HG02678 (cell line): ENCODE data around the gene SH3PXD2B.

Experiments
- ATAC-seq: cut with Tn5 transposase; IDR thresholded peaks from one replicate; pipeline ENCODE4 v1.9.1; 2021; ENCODE audit warnings: mild to moderate bottlenecking, moderate library complexity; ENCODE audit not compliant: unreplicated experiment

Gene SH3PXD2B

DNA sequence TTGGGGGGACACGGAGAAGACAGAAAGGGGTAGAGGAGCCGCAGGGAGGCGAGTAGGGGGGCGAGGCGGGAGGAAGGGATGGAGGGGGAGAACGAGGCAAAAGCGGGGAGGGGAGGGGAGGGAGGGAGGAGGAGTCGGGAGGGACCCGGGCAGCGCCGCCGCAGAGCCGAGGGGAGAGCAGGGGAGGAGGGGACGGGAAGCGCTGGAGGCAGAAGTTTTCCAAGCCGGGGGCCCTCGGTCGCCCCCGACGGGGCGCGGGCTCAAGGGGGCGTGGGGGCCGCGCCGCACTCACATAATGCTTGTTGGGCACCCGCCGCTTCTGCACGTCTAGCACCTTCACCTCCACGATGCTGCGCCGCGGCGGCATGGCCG lies 353 bp downstream of the SH3PXD2B start:
- ATAC-seq = no peak

DNA sequence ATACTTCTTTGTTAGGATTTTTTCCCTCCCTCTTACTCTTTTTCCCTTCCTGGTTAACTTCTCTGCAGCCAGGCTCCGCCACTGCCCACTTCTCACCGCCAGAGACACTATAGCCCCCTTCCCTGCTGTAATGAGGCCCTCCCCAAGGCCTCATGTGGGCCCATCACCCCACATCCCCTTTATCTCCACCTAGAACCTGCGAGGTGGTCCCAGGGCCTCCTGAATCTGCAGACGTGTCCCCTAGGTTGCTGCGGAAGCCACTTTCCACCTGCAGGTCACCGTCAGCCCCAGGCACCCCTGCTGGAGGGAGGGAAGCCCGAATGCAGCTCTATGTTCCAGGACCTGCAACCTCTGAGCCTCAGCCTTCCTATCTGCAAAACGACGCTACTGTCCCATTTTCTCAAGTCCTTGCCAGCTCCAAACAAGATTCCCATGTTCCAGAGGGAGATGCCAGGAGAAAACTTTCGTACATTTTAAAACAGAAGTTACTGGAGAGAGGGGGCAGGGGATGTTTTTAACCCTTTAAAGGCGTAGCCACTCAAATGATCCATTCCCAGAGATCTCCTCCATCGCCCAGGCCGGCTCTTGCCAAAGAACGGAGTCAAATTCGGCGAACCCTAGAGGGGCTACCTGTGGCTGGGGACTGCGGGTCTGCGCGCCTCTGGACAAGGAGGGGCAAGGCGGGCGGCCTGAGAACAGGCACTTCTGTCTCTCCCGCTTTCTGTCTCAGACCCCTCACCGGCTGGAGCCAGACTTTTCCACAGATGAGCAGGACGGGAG lies 929 bp downstream of the SH3PXD2B start:
- ATAC-seq = no peak

DNA sequence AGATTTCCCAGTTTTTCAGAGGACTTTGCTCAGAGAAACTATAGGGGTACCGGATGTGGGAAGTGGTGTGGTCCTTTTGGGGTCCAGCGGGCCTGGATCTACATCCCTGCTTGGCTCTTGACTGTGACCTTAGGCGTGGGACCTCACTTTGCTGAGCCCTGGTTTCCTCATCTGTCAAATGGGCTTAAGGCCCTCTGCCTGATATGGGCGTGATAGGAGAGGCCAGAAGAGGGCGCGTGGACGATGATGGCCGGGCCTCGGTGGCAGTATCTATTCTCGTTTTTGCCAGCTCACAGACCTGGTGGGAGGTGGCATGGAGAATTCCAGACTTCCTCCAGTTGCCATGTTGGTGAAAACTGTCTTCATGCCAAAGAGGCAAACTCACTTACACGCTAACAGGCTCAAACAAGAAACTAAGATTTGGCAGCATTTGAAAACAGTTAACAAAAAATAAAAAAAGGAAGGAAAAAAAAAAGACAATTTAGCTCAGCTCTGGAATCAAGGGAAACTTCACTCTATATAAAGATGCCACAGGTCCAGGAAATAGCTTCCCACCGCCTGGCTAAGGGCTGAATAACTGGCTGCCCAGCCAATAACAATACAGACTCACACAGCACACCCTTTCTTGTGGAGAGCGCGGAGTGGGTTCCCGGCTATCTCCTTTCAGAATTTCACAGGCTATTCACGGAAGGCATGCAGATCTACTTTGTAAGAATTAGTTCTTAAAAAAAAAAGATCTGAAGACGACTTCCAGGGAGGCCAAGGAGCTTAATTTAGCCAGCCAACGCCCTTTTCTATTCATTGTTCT lies 1.7 kb downstream of the SH3PXD2B start:
- no peak for ATAC-seq

DNA sequence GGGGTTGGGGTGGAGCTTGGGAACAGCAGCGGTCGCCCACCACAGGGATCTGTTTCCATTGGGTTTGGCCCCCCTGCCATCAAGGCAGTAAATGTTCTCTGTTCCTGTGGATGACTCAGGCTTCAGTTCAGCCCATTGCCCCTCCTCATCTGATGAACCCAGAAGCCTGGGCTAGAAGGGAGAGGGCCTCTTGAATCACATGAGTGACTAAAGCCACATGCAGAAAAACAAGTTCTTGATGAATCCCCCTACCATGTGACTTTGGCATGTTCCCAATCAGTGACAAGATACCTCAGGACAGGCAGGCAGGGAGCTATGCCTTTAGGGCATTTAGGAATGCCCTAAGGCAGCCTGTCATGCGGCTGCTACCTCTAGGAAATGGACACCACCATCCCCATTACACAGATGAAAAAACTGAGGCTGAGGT lies 2.5 kb downstream of the SH3PXD2B start:
- ATAC-seq = no peak

DNA sequence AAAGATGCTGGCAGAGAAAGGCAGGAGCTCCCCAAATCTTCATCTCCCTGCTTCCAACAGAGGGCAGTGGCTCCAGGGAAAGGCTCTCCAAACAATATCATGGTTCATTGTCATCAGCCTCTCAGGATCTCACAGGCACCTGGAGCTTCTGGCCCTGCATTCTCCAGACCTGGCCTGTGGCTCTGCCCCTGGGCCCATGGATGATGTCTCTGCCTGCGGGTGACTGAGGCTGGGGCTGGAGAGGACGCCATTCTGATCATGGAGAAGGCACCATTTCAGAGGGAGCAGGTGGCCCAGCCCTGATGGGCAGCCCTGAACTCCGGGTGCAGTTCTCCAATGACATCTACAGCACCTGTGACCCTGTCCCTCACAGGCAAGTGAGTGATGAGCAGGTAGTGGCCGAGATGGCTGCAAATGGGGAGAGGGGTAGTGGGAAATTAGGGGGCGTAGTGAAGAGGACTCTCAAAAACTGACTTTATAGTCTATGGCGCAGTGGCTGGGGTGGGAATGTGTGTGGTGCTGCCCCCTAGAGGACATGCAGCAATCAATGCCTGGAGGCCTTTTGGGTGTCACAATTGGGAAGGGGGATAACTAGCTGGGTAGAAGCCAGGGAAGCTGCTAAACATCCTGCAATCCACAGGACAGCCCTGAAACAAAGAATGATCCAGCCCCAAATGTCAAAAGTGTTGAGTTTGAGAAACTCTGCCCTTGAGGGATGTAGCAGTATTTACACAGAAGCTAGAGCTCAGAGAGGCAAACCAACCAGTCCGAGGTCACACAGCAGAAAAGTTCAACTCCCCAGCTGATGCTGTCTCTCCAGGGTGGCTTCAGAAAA lies 3.2 kb downstream of the SH3PXD2B start:
- ATAC-seq = no peak

DNA sequence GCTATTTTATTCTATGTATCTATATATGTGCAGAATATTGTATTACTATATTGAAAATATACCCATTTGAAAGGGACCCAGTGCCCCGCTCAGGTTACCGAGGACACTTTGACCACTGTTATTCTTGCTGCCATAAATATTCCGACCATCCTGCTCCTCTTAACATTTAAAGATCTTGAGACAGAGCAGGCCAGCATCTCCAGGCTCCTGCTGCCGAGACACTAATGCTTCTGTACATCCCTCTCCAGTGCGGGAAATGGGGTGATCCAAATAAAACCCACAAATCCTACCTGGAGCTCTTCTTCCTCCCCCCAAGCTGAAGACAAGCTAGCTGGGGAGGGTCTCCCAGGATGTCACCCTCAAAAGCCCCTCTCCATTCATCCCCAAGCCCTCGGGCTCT lies 3.9 kb downstream of the SH3PXD2B start:
- no peak for ATAC-seq

DNA sequence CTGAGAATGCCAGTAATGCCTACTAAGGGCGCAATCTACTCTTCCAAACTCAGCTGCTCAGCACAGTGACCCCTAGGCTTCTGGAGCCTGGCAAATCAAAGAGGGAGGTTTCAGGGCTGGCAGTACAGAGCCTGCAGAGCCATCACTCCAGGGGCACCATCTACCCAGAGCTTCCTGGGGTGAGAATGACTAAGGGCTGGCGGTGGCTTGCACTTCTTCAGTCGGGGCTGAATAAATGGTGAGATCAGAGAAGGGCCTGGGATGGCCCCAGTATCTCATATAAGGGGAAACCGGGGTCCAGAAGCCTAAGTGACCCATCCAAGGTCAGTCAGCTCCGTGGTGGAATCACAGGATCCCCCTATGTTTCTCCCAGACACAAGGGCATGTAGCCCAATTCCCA lies 5.3 kb downstream of the SH3PXD2B start:
- ATAC-seq = no peak

DNA sequence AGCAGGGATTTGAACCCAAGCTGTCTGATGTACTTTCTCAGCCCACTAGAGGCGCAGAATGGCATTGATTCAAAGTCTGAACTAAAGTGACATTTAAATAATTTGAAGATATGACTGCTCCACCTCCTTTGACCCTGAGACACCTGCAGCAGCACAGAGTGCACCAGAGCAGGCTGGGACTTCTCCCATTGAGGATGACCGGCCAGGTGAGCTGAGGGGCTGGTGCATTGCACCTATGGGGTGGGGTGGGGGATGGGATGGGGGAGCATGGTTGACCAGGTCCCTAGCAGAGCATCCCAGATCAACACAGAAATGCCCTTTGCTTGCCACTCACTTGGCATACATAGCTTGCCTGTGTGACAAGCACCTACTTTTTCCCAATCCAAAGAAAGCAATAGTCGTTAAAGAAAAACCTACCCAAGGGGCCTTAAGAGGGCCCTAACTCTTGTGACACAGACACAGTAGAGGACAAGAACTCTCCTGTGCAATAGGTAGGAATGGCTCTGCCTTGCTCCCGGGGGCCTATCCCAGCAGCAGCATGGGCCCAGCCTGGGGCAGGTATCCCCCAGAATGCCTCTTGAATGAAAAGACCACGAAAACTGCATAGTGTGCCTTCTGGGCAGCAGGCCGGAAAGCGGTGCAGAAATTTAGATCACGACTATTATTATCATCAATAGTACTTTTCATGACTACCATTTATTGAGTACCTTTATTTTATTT lies 6.5 kb downstream of the SH3PXD2B start:
- ATAC-seq = no peak

DNA sequence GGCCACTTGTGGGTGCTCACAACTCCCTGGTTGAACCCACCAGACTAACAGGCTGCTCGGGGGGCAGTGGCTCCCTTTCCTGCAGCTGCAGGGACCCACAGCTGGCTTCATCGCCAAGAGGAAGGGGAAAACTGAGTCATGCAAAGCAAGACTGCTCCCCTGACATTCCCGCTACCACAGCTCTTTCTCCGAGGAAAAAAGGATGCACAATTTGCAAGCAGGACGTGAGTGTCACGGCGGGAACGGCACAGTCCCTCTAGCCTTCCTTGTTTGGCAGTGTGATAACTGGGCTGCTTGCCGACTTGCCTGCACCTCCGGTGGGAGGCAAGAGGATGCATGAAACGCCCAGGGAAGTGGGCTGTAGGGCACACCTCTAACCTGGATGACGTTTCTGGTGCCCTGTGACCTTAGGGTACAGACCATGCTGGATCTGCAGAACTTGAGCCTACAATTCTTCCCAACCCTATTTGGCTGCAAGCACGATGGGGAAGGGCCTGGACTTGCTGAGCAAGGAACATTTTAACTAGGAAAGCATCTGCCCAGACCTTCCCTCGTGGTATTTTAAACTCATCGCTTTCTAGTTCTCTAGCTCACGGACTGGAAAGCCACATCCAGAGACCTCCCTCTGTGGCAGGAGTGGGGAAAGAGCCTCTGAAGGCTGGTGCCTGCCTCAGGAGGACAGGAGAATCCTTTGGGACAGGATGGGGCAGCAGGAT lies 7.8 kb downstream of the SH3PXD2B start:
- ATAC-seq = no peak

DNA sequence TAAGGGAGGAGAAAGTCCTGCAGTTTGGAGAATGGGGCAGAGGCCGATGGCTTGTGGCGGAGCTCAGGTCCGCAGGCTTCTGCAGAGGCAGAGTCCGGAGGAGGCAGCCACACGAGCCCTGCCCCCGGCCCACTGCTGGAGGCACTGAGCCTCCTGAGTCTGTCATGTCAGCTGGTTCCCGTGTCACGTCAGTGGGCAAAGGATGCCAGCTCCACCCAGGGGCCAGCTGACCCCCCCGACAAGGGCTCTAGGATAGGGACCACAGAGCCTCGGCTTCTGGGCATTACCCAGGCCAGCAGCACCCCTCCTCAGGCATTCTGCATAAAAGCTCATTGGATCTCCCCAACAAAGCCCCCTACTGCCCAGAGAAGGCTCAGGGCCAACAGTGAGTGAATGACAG lies 8.5 kb downstream of the SH3PXD2B start:
- ATAC-seq = no peak

DNA sequence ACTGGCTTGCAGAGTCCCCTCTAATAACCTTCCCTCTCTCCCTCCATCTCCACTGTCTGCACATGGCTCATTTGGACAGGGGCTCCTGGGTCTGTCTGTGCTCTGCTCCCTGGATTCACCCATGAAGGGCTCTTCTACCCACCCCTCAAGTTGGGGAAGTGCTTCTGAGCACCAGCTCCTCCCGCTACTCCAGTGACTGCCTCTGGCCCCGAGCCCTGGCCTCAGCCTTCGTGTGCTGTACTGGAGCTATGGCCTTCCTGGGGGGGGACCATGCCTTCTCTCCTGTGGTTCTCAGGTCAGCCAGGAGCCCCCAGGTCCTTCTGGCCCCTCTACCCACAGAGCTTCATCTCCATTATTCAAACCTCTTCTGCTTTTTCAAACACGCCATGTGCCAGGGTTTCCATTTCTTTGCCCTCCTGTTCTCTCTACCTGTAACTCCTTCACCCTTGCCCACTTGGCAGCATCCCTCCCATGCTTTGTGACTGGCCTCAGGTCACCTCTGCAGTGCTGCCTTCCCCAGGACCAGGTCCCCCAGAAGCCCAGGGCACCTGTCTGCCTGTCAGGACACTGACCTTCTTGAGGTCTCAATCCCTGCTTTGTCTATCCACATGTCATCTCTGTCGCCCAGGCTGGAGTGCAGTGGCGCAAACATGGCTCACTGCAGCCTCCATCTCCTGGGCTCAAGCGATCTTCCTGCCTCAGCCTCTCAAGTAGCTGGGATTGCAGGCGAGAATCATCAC lies 9.5 kb downstream of the SH3PXD2B start:
- no peak for ATAC-seq

DNA sequence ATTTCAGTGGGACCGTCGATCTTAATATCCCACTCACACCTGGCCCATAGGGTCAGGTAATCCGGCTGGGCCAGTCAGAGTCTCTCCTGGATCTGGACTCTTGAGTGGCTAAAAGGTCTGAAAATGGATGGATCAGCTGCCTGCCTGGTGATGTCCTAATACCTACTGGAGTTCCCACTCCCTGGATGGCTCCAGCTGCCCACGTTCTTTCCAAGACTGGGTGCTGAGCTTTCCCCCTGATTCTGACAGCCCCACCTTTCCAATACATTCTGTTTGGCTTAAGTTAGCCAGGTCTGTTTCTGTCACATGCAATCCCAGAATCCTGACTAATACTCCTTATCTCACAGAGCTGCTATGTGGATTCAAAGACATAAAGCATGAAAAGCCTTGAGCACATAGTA lies 10.2 kb downstream of the SH3PXD2B start:
- no peak for ATAC-seq

DNA sequence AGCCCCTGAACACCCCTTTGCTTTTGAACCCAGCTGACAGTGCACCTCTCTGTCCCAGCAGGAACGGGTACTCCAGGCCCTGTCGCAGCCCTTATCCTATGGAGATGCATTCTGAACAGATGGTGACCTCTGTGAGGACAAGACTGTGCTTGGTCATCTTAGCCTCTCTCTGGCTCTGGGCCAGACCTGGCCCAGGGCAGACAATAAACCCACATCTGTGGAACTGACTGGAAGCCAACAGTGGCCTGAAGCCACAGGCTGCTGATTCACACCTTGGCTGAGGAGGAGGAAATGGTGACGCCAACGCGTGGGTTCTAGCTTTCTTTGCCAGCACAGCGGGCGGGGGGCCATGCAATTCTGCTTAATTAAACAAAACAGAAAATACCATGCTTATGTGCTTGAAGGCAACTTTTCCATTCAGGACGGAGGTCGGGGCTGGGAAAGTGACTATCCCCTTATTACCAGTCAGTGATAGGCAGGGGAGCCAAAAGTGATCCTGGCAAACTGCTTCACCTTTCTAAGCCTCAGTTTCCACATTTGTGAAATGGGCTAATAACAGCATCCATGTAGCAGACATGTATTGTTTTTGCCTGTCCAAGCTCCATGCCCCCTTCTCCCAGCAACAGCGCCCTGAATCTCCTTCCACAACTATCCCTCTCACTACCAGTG lies 10.8 kb downstream of the SH3PXD2B start:
- ATAC-seq = no peak

DNA sequence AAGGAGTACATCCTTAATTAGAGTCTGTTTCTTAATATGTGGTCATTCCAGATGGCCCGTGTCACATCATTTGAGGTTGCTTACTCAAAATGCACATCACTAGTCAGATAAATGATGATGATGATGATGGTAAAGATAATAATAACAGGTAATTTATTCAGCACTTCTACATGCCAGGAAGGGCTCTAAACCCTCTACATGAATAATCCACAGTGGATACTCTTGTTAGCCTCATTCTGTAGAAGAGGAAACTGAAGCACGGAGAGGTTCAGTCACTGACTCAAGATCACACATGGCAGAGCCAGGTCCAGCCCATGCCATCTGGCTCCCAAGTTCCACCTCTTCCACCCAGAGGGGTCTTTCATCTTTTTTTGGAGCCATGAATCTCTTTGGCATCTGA lies 11.7 kb downstream of the SH3PXD2B start:
- no peak for ATAC-seq

DNA sequence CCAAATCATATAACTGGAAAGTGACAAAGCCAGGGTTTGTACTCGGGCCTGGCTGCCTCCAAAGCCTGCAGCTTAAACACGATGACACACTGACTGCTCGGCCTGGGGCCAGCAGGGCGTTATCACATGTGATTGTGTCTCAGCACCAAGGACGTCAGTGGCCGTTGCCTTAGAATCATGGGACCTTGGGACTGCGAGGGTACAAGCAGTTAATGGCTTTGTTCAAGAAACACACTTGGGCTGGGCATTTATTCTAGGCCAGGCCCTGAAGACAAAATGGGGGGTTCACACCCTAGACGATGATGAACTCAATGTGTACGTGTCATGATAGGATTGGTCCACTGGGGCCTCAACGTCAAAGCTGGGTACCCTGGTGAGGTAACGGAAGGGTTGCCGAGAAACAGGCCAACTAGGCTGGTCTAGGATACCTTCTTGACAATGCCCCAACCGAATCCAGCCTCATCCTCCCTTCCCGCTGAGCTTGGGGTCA lies 13.0 kb downstream of the SH3PXD2B start:
- ATAC-seq = no peak

DNA sequence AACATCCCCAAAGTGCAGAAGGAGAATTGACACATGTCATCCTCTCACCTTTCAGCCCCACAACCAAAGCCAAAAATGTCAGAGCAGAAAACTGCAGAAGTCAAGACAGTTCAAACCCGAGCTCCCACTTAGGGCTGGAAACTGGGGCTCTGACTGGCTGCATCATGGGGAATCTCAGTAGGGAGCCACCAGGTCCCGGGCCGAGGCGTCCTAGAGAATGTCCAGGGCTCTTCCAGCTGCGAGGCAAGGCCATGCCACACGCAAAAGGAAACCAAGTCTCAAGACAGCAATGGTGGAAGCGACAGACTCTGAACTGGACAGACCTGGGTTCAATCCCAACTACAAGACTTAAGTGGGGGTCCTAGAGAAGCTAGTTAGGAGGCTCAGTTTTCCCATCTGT lies 13.8 kb downstream of the SH3PXD2B start:
- ATAC-seq = no peak

DNA sequence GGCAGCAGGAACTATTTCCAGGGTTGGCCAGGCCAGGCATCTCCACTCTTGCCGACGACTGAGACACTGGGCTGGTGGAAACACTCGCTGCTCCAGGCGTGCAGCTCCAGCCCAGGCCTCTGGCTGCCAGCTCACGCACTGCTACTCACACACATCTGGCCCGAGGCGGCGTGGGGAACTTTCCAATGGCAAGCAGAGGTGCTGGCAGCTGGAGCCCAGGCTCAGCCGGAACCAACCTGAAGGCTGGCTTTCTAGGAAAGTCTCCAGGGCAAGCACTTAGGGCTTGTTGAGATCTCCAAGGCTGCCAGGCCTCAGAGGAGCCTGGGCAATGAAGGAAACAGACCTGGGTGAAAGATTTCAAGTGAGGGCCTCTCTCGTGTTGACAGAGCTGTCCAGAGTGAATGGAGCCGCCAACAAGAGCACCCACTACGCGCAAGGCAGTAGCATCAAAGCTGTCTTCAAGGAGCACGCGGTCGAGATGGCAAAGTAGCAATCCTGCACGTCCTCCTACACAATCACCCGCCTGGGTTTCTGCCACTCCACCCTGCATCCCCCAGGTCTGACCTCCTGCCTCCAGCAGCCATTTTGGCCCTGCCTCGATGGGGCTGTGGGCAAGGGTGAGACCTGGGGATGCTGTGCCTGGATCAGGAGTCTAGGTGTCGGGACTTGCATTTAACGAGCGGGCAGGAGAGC lies 14.4 kb downstream of the SH3PXD2B start:
- ATAC-seq = no peak

DNA sequence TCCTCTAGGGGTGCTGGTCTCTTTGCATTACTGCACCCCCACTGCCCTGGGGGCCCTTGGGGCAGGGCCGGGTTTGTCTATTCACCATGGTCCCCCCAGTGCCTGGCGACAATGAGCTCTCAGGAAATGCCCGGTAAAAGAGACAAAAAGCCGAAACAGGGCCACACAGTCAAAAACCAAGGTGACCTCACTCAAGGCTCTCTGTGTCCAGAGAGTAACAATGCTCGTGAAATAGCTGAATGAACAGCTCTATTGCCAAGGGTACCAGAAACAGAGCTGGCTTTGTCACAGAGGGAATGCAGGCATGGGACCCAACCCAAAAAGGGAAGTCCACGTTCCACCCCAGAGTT lies 16.0 kb downstream of the SH3PXD2B start:
- no peak for ATAC-seq
